Limb (tissue), 2 donors: ENCODE results near the gene ARAP3.

Source experiments
- DNase-seq, 2 donors: peaks; one replicate each; pipeline ENCODE4 v3.0.0-alpha.2; 2016; ENCODE audit errors: extremely low spot score in 2 of 2

Gene ARAP3

DNA sequence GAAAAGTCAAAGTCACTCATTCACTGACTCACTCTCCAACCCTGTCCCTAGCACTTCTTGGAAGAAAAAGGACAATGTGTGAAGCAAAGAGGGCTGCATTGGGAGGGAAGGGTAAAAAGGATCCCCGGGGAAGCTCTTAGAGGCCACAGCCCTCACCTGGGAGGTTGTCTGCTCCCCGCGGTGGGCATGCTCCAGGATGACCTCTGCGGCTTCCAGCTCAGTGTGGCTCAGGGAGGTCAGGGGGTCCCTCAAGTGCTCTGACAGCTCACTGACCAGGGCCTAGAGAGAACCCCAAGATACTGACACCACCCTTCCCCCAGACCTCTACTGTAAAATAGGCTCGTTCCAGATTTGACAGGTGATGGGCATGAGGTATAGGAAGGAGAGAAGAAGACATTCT is 34.8 kb downstream of the ARAP3 start:
- DNase-seq: no peak

DNA sequence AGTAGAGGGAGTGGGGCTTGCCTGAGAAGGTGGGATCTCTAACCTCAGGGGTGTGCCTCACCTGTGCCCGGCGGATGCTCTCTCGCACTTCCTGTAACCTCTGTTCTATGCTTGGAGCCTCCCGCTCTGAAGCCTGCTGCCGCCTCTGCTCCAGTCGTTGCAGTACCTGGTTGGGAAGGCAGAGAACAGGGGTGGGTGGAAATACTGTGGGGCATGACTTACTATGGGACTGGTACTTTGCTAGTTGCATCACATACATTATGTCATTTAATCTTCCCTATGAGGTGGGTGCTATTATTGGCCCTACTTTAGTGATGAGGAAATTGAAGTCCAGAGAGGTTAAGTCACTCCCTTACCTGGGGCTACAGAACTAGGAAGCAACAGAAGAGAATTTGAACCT is 36.0 kb downstream of the ARAP3 start:
- DNase-seq: no peak

DNA sequence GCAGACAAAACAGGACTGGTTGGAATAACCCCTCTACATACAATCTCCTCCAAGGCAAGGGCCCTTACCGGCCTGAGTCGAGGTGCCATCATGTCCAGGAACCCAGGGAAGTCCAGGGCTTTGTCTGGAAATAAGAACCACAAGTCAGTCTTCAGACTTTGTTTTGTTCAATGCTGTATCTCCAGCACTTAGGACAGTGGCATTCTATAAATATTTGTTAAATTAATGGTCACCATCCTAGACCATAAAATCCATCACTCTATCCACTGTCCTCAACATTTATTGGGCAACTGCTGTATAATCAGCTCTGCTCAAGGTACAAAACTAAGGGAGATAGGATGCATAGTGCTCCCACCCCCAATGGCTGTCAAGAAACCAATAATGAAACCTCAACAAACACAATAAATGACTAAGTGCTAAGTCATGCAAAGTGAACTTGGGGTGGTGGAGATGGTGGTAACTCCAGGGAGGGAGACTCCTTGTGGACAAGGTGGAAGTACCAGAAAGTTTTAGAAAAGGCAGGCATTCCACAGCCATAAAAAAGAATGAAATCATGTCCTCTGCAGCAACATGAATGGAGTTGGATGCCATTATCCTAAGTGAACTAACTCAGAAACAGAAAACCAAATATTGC is 40.3 kb downstream of the ARAP3 start:
- no peak for DNase-seq

DNA sequence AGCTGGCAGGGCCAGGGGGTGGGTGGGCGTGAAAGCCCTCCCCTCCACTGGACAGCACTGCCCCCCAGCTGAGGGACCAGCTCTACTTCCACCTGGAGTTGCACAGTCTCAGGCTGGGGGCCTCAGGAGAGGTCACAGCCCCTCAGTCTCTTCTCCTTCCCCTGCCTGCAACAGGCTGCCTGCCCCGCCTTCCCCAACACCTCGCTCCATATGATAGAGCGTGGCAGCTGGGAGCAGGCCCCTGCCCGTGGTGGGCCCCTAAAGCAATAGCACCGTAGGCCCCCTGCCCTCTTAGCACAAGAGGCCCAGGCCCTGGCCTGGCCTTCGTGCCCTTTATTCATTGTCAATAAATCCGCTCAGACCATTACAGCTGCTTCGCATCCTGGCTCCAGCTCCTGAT is 41.3 kb downstream of the ARAP3 start:
- no peak for DNase-seq

DNA sequence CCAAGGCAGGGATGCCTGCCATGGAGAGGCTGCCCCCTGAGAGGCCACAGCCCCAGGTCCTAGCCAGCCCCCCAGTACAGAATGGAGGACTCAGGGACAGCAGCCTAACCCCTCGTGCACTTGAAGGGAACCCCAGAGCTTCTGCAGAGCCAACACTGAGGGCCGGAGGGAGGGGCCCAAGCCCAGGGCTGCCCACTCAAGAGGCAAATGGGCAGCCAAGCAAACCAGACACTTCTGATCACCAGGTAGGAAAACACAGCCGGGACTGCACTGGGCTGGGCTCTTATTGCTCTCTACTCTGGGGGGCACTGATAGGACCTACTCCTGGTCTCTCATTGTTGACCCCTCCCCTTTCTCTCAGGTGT is 42.0 kb downstream of the ARAP3 start:
- no peak for DNase-seq

DNA sequence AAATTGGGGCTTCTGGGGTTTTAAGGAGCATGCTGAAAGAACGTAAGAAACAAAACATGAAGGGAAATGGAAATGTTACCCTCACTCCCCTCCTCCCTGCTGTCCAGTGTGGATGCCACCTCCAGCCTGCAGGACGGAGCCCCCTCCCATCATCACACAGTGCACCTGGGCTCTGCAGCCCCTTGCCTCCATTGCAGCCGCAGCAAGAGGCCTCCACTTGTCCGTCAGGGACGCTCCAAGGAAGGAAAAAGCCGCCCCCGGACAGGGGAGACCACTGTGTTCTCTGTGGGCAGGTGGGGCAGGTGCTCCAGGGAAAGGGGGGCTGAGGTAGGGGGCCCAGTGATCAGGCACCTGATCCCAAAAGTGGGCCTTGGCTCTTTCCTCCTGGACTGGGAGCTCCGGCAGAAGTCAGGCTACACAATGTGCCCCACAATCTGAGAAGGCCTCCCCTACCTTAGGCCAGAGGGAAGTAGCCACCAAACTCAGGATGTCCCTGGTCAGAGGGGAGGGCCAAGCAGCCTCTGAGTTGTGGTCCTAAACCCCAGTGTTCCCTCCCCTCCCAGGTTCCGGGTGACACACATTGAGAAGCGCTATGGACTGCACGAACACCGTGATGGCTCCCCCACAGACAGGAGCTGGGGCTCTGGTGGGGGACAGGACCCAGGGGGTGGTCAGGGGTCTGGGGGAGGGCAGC is 42.5 kb downstream of the ARAP3 start:
- no peak for DNase-seq

DNA sequence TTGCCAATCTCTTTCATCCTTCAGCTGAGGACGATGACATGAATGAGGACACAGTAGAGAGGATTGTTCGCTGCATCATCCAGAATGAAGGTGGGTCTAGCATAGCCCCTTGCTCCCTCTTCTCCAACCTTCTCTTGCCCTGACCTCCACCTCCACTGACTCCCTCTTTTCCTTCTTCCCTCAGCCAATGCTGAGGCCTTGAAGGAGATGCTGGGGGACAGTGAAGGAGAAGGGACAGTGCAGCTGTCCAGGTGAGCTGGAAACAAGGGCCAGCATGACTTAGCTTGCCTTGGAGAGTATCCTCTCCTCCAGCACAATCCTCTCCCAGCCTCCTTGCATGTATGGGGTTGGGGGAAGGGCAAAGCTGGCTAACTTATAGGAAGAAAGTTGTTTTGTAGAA is 43.3 kb downstream of the ARAP3 start:
- no peak for DNase-seq

DNA sequence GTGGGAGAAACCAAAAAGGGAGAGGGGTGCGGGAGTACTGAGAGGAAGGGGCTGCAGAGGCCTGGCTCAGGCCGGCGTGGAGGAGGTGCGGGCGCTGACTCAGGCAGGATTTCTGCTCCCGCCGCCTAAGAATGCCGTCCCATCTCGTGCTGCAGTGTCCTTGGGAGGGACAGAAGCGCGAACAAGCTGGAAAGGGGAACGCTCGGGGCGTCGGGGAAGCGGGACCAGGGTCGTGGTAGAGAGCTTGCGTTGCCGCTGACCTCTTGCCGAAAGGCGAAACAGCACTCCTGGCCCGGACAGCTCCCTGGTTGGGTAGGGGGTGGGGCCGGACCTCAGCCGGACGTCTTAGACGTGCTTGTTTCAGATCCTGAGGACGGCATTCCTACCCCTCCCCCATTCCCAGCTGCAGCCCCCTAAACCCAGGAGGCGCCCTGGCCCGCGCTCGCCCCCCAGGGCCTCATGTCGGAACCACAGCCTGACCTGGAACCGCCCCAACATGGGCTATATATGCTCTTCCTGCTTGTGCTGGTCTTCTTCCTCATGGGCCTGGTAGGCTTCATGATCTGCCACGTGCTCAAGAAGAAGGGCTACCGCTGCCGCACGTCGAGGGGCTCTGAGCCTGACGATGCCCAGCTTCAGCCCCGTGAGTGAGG is 44.1 kb downstream of the ARAP3 start:
- peak; percentile 22 to 70 for DNase-seq

DNA sequence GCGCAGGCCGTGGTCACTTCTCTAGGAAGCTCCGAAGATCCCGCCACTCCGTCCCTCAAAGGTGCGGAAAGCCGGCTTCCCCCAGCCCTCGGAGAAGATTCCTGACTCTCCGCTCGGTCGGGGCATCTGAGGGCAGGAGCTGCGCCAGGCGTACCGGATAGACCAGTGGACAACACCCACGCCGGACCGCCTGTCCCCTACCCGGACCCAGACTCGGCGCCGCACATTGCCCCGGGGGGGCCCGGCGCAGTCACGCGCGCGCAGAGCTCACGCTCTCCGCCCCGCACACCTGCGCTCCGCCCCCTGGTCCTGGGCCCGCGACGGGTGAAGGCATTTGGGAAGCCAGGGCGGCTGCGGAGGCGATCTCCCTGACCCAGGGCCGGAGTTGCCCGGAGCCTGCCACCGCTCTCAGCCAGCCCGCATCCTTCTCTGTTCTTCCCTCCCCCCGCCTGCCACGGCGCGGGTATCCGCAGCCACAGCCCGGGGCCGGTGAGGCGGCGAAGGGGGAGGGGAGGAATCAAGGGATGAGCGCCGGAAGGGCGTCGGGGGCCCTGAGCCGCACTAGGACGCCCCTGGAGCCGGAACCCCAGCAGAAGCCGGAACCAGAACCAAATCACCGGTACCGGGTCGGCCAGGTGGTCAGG is 44.8 kb downstream of the ARAP3 start:
- DNase-seq: peak in 1 of 2 donors; percentile 61

DNA sequence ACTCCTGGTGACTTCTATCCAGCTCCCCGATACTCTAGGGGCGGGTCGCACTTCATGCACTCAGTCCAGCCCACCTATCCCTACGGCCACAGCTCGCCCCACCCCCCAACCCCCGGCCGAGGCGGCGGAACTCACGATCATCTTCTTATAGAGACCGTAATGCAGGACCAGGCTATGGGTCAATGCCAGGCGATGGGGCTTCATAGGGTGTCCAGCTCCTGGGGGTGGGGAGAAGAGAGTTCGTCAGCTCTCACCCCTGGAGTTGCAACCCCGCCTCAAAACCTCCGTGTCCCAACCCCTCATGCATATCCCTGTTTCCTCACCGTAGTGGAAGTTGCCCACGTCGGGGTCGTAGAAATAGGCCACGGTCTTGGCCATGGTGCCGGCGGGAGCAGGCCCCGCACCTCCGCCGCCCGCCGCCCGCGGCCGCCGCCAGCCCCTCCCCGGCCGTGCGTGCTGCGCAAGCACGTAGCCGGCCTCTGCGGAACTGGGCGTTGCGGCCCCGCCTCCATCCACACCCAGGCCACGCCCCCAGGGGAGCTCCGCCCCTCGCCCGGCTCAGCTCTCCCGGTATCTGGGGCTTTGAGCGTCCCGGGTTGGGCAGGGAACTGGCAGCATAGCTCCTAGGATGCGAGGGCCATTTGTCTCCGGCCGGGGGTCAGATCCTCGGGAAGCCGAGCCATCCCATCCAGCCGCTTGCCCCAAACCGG is 45.5 kb downstream of the ARAP3 start, which contains the start of the genes HDAC3 and RELL2:
TSS of gene HDAC3 (minus strand) at position 437 of the 710 bp plus-strand sequence. CDS start at position 378, 59 bp downstream.
TSS of gene RELL2 (plus strand) at position 585 of the 710 bp plus-strand sequence. CDS start 1,229 bp downstream, outside the sequence.
- DNase-seq: peak; percentile 92 to 97

DNA sequence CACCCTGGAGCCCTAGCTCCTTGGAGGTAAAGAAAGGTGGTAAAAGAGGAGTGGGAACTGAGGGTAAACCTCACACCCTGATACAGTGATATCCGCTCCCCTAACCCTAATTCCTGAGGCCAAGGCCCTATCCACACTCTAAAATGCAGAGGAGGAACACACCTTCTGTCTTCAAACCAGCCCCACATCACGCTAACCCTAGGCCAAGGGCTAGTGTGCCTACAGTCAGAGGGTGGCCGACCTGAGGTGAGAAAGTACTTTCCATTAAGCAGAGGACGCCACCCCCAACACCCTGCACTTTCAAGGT is 46.0 kb downstream of the ARAP3 start:
- no peak for DNase-seq

DNA sequence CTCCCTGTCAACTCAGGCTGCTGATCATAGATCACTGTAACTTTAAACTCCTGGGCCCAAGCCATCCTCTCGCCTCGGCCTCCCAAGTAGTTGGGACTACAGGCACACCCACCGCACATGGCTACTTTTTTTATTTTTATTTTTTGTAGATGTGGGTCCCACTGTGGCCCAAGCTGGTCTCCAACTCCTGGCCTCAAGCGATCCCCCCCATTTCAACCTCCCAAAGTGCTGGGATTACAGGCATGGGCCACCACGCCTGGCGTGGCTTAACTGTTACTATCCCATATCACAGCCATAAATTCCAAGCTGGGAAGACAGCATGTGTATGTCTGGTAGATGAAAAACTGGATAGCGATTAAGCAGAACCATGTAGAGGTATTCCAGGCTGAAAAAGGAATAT is 46.4 kb downstream of the ARAP3 start:
- no peak for DNase-seq

DNA sequence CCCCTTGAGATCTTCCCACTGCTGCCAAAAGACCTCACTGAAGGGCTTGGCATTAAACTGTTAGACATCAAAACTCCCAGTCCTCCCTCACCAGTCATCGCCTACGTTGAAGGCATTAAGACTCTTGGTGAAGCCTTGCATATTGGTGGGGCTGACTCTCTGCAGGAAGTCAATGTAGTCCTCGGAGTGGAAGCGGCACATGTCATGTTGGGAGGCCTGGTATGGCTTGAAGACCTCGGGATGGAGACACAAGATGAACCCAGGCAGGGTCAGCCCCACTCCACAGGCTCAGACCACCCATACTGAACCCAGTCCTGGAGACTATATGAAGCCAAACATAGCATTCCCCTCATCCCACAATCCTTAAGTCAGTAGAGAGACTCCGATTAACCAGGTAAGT is 47.3 kb downstream of the ARAP3 start:
- no peak for DNase-seq

DNA sequence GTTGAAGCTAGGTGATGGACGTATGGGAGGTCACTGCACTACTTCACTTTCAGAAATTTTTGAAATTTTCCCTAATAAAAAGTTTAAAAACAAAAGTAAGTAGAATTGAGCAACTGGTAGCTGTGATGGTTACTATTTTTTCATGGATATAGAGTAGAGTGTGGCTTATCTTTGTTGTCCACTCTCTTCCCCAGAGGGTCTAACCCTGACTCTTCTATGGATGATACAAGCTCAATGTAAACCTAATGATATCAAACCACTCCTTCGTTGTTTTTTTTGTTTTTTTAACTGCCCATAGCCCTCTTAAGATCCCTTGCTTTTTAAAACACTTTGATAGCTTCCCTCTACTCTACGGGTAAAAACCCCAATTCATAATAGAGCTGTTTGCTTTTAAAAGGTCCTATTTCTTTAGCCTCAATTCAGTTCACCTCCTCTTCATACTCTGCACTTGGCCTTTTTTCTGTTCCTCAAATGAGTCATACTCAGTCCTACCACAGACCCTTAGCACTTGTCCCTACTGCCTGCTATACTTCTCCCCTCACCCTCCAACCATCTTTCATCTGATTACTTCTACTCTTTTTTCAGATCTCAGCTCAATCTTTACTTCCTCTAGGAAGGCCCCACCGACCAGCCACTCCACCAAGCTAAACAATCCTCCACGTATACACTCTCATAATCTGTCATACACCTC is 48.0 kb downstream of the ARAP3 start:
- no peak for DNase-seq

DNA sequence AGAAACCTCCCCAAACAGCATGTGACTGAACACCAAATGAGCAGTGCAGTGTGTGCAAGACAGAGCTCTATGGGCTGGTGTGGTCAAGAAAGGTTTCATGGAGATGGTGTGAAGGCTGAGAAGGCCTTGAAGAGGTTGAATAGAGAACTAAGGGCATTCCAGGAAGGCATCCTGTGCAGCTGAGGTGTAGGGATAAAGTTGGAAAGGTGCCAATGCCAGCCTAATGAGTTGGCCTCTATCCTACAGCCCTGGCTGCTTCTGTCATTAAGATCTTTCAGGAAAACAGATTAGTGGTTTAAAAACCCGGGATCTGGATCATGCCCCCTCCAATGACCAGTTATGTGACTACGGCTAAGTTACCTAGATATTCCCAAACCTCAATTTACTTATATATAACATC is 49.4 kb downstream of the ARAP3 start:
- DNase-seq: no peak

DNA sequence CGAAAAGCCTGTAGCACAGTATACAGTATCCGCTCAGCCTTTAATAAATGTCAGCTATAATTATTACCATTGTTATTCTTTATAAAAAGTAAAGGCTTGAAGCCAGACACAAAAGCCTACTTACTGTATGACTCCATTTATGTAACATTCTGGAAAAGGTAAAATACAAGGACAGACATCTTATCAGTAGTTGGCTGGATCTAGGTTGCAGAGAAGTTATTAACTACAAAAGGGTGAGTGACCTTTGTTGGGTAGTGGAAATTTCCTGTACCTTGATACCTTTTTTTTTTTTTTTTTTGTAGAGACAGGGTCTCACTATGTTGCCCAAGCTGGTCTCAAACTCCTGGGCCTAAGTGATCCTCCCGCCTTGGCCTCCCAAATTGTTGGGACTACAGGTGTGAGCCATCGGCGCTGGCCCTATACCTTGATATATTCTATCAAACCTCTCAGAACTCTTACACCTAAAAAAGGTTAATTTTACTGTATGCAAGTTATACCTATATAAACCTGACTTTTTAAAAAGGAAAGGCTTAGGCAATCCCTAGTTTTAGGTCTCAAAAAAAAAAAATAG is 51.4 kb downstream of the ARAP3 start:
- no peak for DNase-seq

DNA sequence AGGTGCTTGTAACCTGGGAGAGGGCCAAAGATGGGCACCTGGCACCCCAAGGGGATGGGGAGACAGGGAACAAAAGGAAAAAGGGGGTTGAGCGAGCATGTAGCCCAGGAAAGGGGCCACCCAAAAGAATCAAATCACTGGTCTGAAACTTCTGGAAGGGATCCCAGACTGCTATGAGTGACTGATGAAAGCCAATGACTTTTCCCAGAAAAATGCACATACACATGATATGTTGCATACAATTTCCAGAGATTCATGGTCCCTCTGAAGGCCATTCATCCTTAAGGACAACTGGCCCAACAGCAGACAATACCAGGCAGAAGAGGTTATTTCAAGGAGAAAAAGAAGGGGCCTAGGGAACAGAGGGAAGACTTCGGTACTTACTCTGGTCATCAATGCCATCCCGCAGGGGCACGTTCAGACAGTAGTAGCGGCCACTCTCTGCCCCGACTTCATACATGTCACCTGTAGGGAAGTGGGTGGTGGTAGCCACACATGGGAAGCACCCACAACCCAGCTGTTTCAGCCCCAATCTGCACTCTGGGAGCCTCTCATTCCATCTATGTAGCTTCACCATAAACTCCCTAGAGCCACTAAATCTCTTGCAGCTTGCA is 53.7 kb downstream of the ARAP3 start:
- DNase-seq: no peak

DNA sequence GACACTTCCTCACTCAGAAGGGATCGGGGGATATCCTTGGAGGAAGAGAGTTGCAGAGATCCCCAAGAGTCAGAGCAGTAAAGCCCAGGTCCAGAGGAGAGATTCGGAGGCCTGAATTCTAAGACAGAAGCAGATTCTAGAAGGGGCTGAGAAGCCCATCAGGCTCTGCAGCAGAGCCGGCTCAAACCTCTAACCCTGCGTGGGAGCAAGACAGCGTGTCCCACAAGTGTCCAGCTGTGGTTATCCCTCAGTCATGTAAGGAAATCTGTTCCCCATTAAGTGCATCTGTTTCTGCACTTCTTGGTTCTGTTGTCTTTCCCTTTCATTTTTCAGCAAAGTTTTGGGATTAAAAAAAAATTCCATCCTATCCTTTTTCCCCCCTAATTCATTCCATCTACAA is 58.4 kb downstream of the ARAP3 start:
- no peak for DNase-seq

DNA sequence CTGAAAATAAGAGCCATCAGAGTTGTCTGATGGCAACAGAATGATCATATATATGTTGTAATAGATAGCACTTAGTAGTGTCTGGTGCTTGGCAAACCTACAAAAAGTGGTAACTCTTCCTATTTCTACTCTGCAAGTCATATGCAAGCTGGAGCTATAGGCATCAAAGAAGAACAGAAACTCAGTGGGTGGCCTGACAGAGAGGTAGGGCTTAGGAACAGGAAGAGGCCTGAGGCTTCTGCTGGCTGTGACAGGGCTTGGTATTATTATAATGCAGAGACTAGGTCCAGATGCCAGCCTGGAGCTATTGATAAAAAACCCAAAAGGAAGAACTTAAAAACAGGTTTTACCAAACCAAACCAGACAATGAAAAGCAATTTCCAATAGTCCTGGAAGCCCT is 58.8 kb downstream of the ARAP3 start:
- DNase-seq: no peak

DNA sequence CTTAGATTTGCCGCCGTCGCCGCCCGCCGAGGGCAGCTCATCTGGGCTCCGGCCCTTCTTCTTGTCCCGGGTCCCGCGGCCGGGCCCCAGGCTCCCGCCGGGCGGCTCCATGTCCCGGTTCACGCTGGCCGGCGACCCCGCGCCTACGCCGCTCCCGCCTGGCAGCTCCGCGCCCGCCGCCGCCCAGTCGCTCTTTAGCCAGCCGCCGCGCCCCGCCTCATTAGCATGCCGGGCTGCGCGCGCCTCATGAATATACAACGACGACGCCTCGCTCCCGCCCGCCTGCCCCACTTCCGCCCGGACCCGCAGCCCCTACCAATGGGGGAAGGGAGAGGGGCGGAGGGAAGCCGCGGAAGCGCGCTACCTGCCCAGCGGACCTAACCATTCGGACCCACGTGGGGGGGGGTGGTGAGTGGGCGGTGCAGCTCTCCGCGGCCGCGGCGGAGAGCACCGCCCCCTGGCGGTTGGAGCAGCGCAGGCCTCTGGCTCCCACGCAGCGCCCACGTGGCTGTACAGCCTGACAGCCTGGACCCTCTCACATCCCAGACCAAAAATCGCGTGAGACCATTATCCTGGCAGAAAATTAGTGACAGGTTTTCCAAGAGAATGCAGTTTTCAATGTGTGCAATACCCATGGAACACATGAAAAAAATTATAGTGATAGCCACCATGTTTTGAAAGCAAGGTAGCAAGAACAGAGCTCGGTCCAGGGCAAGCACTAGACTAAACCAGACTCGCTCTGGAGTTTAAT is 63.1 kb downstream of the ARAP3 start, which contains the start of gene DIAPH1:
TSS of gene DIAPH1 (minus strand) at position 197 of the 751 bp plus-strand sequence. CDS start at position 111, 86 bp downstream.
- DNase-seq: peak; percentile 94 to 99
